ENCODE results near the gene SMYD1.

SMYD1 gene

GRCh38 chr2:88051792-88052191 is 15.8 kb upstream of the SMYD1 start:
- Histone ChIP-seq H3K79me2 (ENCODE audit: control insufficient read depth, insufficient read depth, low read length, poor library complexity) (peaks cover 11% of the 10 kb centered on the region), H3K18ac (ENCODE audit: low read length) (no peak overlapping the region), H3K4me1 (ENCODE audit: control insufficient read depth in 1 of 2, insufficient read depth in 2 of 2, low read length in 2 of 2) (peaks cover 12 to 13% of the 10 kb centered on the region in 2 experiments), H4K12ac (ENCODE audit: low read depth, low read length) (no peak overlapping the region), H3K4me3 (ENCODE audit: low read depth, low read length) (no peak overlapping the region), H2AK5ac (ENCODE audit: low read length) (no peak overlapping the region), H4K91ac (ENCODE audit: low read depth, low read length) (no peak overlapping the region), H2AFZ (ENCODE audit: insufficient read depth, low read length, poor library complexity) (no peak overlapping the region), H2BK12ac (ENCODE audit: low read length) (no peak overlapping the region), H2BK120ac (ENCODE audit: insufficient read depth, low read length, poor library complexity) (no peak overlapping the region), H2BK5ac (ENCODE audit: low read depth, low read length, poor library complexity) (no peak overlapping the region), H3K14ac (ENCODE audit: low read length) (no peak overlapping the region), H3K27me3 (ENCODE audit: insufficient read depth, low read length) (no peaks in the 10 kb centered on the region), H4K8ac (ENCODE audit: low read depth, low read length) (no peak overlapping the region), H3K79me1 (ENCODE audit: low read length) (peaks cover 9% of the 10 kb centered on the region), H3K9me3 (ENCODE audit: insufficient read depth, low read depth, low read length) (no peaks in the 10 kb centered on the region), H3K4ac (ENCODE audit: low read depth, low read length) (no peak overlapping the region), H3K9ac (ENCODE audit: low read length) (no peak overlapping the region), H3K27ac (ENCODE audit: low read depth, low read length) (no peak overlapping the region), H3K36me3 (ENCODE audit: control insufficient read depth in 1 of 2, insufficient read depth in 2 of 2, low read length in 2 of 2) (peaks cover 0 to 2% of the 10 kb centered on the region in 2 experiments), H3K4me2 (ENCODE audit: low read length) (no peak overlapping the region), H3K23ac (ENCODE audit: low read length) (peak overlapping the region; percentile 7)
- no peak for DNase-seq
- WGBS (ENCODE audit: extremely low coverage, insufficient coverage, insufficient read length) = no CpG with 5 or more reads among the region's 2 CpGs

GRCh38 chr2:88053296-88053695 is 14.3 kb upstream of the SMYD1 start:
- no peak overlapping the region for H2AFZ ChIP-seq (ENCODE audit: insufficient read depth, low read length, poor library complexity)
- no peak overlapping the region for H2BK12ac ChIP-seq (ENCODE audit: low read length)
- no peak overlapping the region for H3K18ac ChIP-seq (ENCODE audit: low read length)
- no peak overlapping the region for H2AK5ac ChIP-seq (ENCODE audit: low read length)
- H3K4ac ChIP-seq (ENCODE audit: low read depth, low read length) = no peak overlapping the region
- H4K8ac ChIP-seq (ENCODE audit: low read depth, low read length) = no peak overlapping the region
- H3K36me3 ChIP-seq (ENCODE audit: control insufficient read depth in 1 of 2, insufficient read depth in 2 of 2, low read length in 2 of 2) = peaks cover 0 to 2% of the 10 kb centered on the region in 2 experiments
- no peak overlapping the region for H3K23ac ChIP-seq (ENCODE audit: low read length)
- no peak overlapping the region for H2BK5ac ChIP-seq (ENCODE audit: low read depth, low read length, poor library complexity)
- H2BK120ac ChIP-seq (ENCODE audit: insufficient read depth, low read length, poor library complexity) = no peak overlapping the region
- peaks cover 12 to 13% of the 10 kb centered on the region in 2 experiments for H3K4me1 ChIP-seq (ENCODE audit: control insufficient read depth in 1 of 2, insufficient read depth in 2 of 2, low read length in 2 of 2)
- no peak overlapping the region for H3K14ac ChIP-seq (ENCODE audit: low read length)
- H3K27ac ChIP-seq (ENCODE audit: low read depth, low read length) = no peak overlapping the region
- no peaks in the 10 kb centered on the region for H3K9me3 ChIP-seq (ENCODE audit: insufficient read depth, low read depth, low read length)
- no peaks in the 10 kb centered on the region for H3K27me3 ChIP-seq (ENCODE audit: insufficient read depth, low read length)
- no peak for DNase-seq
- peaks cover 11% of the 10 kb centered on the region for H3K79me2 ChIP-seq (ENCODE audit: control insufficient read depth, insufficient read depth, low read length, poor library complexity)
- peaks cover 9% of the 10 kb centered on the region for H3K79me1 ChIP-seq (ENCODE audit: low read length)
- no peak overlapping the region for H4K91ac ChIP-seq (ENCODE audit: low read depth, low read length)
- H3K9ac ChIP-seq (ENCODE audit: low read length) = no peak overlapping the region
- H3K4me3 ChIP-seq (ENCODE audit: low read depth, low read length) = no peak overlapping the region
- no peak overlapping the region for H3K4me2 ChIP-seq (ENCODE audit: low read length)
- H4K12ac ChIP-seq (ENCODE audit: low read depth, low read length) = no peak overlapping the region
- WGBS (ENCODE audit: extremely low coverage, insufficient coverage, insufficient read length) = no CpG with 5 or more reads among the region's 1 CpG

GRCh38 chr2:88053934-88054781 is 13.5 kb upstream of the SMYD1 start:
- Histone ChIP-seq H2BK120ac (ENCODE audit: insufficient read depth, low read length, poor library complexity) (no peak overlapping the region), H3K4me2 (ENCODE audit: low read length) (peak overlapping the region; percentile 71), H3K79me2 (ENCODE audit: control insufficient read depth, insufficient read depth, low read length, poor library complexity) (peaks cover 11% of the 10 kb centered on the region), H3K18ac (ENCODE audit: low read length) (no peak overlapping the region), H3K27ac (ENCODE audit: low read depth, low read length) (no peak overlapping the region), H4K8ac (ENCODE audit: low read depth, low read length) (no peak overlapping the region), H2AK5ac (ENCODE audit: low read length) (no peak overlapping the region), H3K14ac (ENCODE audit: low read length) (no peak overlapping the region), H3K9me3 (ENCODE audit: insufficient read depth, low read depth, low read length) (no peaks in the 10 kb centered on the region), H3K4ac (ENCODE audit: low read depth, low read length) (peak overlapping the region; percentile 98), H4K12ac (ENCODE audit: low read depth, low read length) (no peak overlapping the region), H3K4me3 (ENCODE audit: low read depth, low read length) (peak overlapping the region; percentile 85), H3K9ac (ENCODE audit: low read length) (peak overlapping the region; percentile 99), H2BK5ac (ENCODE audit: low read depth, low read length, poor library complexity) (no peak overlapping the region), H3K23ac (ENCODE audit: low read length) (no peak overlapping the region), H3K36me3 (ENCODE audit: control insufficient read depth in 1 of 2, insufficient read depth in 2 of 2, low read length in 2 of 2) (peaks cover 0 to 2% of the 10 kb centered on the region in 2 experiments), H4K91ac (ENCODE audit: low read depth, low read length) (no peak overlapping the region), H3K79me1 (ENCODE audit: low read length) (peaks cover 9% of the 10 kb centered on the region), H2AFZ (ENCODE audit: insufficient read depth, low read length, poor library complexity) (no peak overlapping the region), H3K27me3 (ENCODE audit: insufficient read depth, low read length) (no peaks in the 10 kb centered on the region), H3K4me1 (ENCODE audit: control insufficient read depth in 1 of 2, insufficient read depth in 2 of 2, low read length in 2 of 2) (peaks cover 12 to 13% of the 10 kb centered on the region in 2 experiments), H2BK12ac (ENCODE audit: low read length) (no peak overlapping the region)
- WGBS (ENCODE audit: extremely low coverage, insufficient coverage, insufficient read length) = no CpG with 5 or more reads among the region's 10 CpGs
- DNase-seq = peak; percentile 10 to 58

DNA sequence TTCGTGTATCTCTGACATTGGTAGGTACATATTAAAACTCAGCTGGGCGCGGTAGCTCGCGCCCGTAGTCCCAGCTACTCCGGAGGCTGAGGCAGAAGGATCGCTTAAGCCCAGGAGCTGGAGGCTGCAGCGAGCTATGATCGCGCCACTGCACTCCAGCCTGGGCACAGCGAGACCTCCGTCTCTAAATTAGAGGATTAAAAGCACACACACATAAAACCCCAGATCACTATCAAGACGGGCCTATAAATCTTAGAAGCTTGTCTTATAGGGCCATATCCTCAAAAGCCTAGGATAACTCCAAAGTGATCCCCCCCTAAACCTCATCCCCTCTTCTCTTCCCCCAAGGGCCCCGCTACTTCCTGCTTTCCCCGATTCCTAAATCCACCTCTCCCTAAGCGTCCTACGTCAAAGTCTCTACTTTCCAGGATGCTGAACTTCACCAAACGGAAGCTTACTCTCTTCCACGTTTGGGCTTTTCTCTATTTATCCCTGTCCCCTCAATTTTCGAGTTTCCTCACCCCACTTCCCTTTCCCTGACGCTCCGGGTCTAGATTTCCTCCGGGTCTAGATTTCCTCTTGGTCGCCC is 12.7 kb upstream of the SMYD1 start:
- DNase-seq = peak; percentile 31 to 57
- Histone ChIP-seq H4K8ac (ENCODE audit: low read depth, low read length) (peak overlapping the region; percentile 96), H2BK120ac (ENCODE audit: insufficient read depth, low read length, poor library complexity) (peak overlapping the region; percentile 89), H2AFZ (ENCODE audit: insufficient read depth, low read length, poor library complexity) (peak overlapping the region; percentile 77), H3K4ac (ENCODE audit: low read depth, low read length) (peak overlapping the region; percentile 98), H3K4me3 (ENCODE audit: low read depth, low read length) (peak overlapping the region; percentile 85), H2AK5ac (ENCODE audit: low read length) (peak overlapping the region; percentile 77), H3K18ac (ENCODE audit: low read length) (peak overlapping the region; percentile 99), H3K9me3 (ENCODE audit: insufficient read depth, low read depth, low read length) (no peaks in the 10 kb centered on the region), H3K79me2 (ENCODE audit: control insufficient read depth, insufficient read depth, low read length, poor library complexity) (peaks cover 11% of the 10 kb centered on the region), H3K23ac (ENCODE audit: low read length) (no peak overlapping the region), H3K14ac (ENCODE audit: low read length) (peak overlapping the region; percentile 98), H3K36me3 (ENCODE audit: control insufficient read depth in 1 of 2, insufficient read depth in 2 of 2, low read length in 2 of 2) (no peaks in the 10 kb centered on the region), H2BK5ac (ENCODE audit: low read depth, low read length, poor library complexity) (peak overlapping the region; percentile 67), H3K27ac (ENCODE audit: low read depth, low read length) (peak overlapping the region; percentile 65), H3K27me3 (ENCODE audit: insufficient read depth, low read length) (no peaks in the 10 kb centered on the region), H3K4me1 (ENCODE audit: control insufficient read depth in 1 of 2, insufficient read depth in 2 of 2, low read length in 2 of 2) (peaks cover 12 to 13% of the 10 kb centered on the region in 2 experiments), H4K91ac (ENCODE audit: low read depth, low read length) (peak overlapping the region; percentile 97), H3K4me2 (ENCODE audit: low read length) (peak overlapping the region; percentile 71), H2BK12ac (ENCODE audit: low read length) (no peak overlapping the region), H3K9ac (ENCODE audit: low read length) (peak overlapping the region; percentile 99), H3K79me1 (ENCODE audit: low read length) (peaks cover 9% of the 10 kb centered on the region), H4K12ac (ENCODE audit: low read depth, low read length) (peak overlapping the region; percentile 92)
- WGBS (ENCODE audit: extremely low coverage, insufficient coverage, insufficient read length) = no CpG with 5 or more reads among the region's 25 CpGs
